ENCODE measurements around the gene TFAP2C.

GRCh38 chr20:56637576-56637975, 8.5 kb downstream of the TFAP2C start:
- TF ChIP-seq CTCF (IDR thresholded peaks at IDR 0.05) (no peak), POLR2AphosphoS5 (IDR thresholded peaks at IDR 0.05) (no peak)

All from prostate gland (tissue), 2 donors.